Astrocyte of the spinal cord (primary cell): ENCODE results near the gene PRKRA.
"Not testable (repeated sequence)": the region's sequence is repeated elsewhere in the genome, so short reads cannot be mapped to it uniquely, and the experiment has no call there.

Experiments
- DNase-seq: peaks from one replicate; pipeline ENCODE4 v3.0.0; 2011; ENCODE audit warnings: low read depth, low spot score
- H3K4me3 ChIP-seq: 2 replicates; pipeline ENCODE4 v1.5.1; 2011; ENCODE audit warnings: low read depth, mild to moderate bottlenecking, low read length, moderate library complexity
- in situ Hi-C: cut with HindIII; loops from 2 replicates; pipeline ENCODE4 v1.10.0; 2017; ENCODE audit warnings: low sequenced_read_pairs
- TF ChIP-seq, protein P1 (sequence below): IDR thresholded peaks from 2 replicates; pipeline ENCODE4 v1.5.1; 2012; ENCODE audit warnings: low read depth, mild to moderate bottlenecking, low read length, inconsistent platforms

Gene PRKRA

DNA sequence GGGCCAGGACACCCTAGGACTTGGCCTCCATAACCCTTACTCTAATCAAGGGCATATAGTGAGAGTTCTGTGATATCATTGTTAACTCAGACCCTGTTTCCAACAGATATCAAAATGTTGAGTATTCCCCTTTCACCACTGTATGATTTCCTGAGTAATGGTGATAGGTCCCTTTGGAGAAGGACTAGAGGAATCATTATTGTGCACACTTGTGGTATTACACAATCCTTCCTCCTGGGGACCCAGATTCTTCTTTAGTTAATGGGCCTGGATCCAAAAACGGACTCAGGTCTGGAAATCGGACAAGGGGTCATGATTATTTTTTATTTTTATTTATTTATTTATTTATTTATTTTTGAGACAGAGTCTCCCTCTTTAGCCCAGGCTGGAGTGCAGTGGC, 23.5 kb downstream of the PRKRA start:
- TF ChIP-seq, protein P1, sequence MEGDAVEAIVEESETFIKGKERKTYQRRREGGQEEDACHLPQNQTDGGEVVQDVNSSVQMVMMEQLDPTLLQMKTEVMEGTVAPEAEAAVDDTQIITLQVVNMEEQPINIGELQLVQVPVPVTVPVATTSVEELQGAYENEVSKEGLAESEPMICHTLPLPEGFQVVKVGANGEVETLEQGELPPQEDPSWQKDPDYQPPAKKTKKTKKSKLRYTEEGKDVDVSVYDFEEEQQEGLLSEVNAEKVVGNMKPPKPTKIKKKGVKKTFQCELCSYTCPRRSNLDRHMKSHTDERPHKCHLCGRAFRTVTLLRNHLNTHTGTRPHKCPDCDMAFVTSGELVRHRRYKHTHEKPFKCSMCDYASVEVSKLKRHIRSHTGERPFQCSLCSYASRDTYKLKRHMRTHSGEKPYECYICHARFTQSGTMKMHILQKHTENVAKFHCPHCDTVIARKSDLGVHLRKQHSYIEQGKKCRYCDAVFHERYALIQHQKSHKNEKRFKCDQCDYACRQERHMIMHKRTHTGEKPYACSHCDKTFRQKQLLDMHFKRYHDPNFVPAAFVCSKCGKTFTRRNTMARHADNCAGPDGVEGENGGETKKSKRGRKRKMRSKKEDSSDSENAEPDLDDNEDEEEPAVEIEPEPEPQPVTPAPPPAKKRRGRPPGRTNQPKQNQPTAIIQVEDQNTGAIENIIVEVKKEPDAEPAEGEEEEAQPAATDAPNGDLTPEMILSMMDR = no peak
- DNase-seq = no peak
- in situ Hi-C loops = no loop called here
- no peak overlapping the region for H3K4me3 ChIP-seq

GRCh38 chr2:178426388-178426787, 24.6 kb downstream of the PRKRA start:
- peak; percentile 27 for DNase-seq
- TF ChIP-seq, protein P1 = no peak
- no peak overlapping the region for H3K4me3 ChIP-seq
- in situ Hi-C loops = no loop called here

DNA sequence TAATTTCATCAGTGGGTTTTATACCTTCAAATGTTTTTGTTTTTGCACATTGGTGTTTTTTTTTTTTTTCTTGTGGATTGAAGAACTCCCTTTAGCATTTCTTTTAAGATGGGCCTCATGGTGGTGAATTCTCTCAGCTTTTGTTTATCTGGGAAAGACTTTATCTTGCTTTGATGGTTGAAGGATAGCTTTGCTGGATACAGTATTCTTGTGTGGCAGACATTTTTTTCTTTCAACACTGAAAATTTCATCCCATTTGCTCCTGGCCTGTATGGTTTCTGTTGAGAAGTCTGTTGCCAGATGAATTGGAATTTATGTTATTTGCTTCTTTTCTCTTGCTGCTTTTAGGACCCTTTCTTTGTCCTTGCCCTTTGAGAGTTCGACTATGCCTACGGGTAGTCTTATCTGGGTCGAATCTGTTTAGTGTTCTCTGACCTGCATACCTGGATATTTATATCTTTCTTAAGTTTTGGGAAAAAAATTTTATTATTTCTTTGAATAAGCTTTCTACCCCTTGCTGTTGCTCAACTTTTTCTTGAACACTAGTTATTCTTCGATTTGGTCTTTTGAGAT, 25.6 kb downstream of the PRKRA start:
- in situ Hi-C loops = no loop called here
- TF ChIP-seq, protein P1 = no peak
- DNase-seq = no peak
- H3K4me3 ChIP-seq = no peak overlapping the region

GRCh38 chr2:178423746-178424145, 27.2 kb downstream of the PRKRA start:
- in situ Hi-C loops, DNase-seq, H3K4me3 ChIP-seq: not testable (repeated sequence)

DNA sequence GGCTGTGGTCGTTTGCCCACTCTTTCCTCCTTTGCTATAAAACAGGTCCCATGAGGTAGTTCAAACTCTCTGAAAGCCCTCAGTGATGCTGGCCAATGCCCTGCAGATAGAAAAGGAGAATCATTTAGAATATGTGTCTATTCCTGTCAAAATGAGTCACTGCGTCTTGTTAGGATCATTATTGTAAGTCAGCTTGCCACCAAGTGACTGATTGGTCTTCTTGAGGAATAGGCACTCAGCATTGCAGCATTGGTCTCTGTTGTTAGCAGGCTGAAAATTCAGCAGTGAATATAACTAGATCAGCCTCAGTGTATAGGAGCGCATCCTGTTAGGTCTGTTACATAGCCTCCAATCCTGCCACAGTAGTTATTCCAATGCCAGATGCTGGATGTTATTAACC, 28.9 kb downstream of the PRKRA start:
- no peak for DNase-seq
- no peak overlapping the region for H3K4me3 ChIP-seq
- in situ Hi-C loops = no loop called here
- TF ChIP-seq, protein P1 = no peak

DNA sequence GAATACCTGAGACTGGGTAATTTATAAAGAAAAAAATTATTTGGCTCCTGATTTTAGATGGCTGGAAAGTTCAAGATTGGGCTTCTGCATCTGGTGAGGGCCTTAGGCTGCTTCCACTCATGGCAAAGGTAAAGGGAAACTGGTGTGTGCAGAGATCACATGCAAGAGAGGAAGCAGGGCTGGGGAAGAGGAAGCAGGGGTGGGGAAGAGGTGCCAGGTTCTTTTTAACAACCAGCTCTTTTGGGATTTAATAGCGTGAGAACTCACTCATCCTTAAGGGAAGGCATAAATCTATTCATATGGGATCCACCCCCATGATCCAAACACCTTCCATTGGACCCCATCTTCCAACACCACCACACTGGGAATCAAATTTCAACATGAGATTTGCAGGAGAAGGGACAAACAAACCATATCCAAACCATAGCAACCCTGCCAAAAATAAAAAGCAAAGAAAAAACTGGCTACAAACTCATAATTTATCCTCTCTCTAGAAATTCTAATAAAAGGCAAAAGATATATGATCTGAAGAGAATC, 30.4 kb downstream of the PRKRA start:
- TF ChIP-seq, protein P1 = no peak
- in situ Hi-C loops = no loop called here
- H3K4me3 ChIP-seq = no peak overlapping the region
- no peak for DNase-seq

GRCh38 chr2:178419123-178419522, 31.9 kb downstream of the PRKRA start:
- in situ Hi-C loops = no loop called here
- H3K4me3 ChIP-seq = no peak overlapping the region
- TF ChIP-seq, protein P1 = peak; percentile 43
- DNase-seq = peak; percentile 29
